Fibroblast of mammary gland (primary cell): ENCODE results near the gene EHHADH.

Experiments used
- DNase-seq: peaks from one replicate; pipeline ENCODE4 v3.0.0-alpha.2; 2010; ENCODE audit warnings: low read depth
- H3K4me3 ChIP-seq: 2 replicates; pipeline ENCODE4 v1.5.1; 2011; ENCODE audit warnings: low read depth, mild to moderate bottlenecking, low read length, moderate library complexity; ENCODE audit not compliant: control insufficient read depth
- CTCF ChIP-seq: conservative IDR thresholded peaks from 2 replicates; pipeline ENCODE4 v1.5.1; 2011; ENCODE audit warnings: low read depth, low read length, inconsistent platforms; ENCODE audit not compliant: control insufficient read depth, insufficient read depth

Gene EHHADH

GRCh38 chr3:185151964-185152409 is 101.9 kb downstream of the EHHADH start:
- TF ChIP-seq CTCF = no peak
- no peak for DNase-seq
- H3K4me3 ChIP-seq = no peak overlapping the region

- DNase-seq = no peak
- TF ChIP-seq CTCF = no peak
- H3K4me3 ChIP-seq = no peak overlapping the region
Observed at GRCh38 chr3:185151101-185151963, 102.5 kb downstream of the EHHADH start.

- no peak for DNase-seq
- TF ChIP-seq CTCF = no peak
Observed at GRCh38 chr3:185150561-185150960, 103.3 kb downstream of the EHHADH start.

GRCh38 chr3:185149591-185149990 is 104.3 kb downstream of the EHHADH start:
- no peak for DNase-seq
- H3K4me3 ChIP-seq = no peak overlapping the region
- no peak for TF ChIP-seq CTCF

More at GRCh38 chr3:185150561-185150960, 103.3 kb downstream of the EHHADH start:
- no peak overlapping the region for H3K4me3 ChIP-seq

GRCh38 chr3:185145511-185145910 is 108.3 kb downstream of the EHHADH start:
- TF ChIP-seq CTCF = no peak
- no peak for DNase-seq
- H3K4me3 ChIP-seq = no peak overlapping the region

GRCh38 chr3:185144784-185145183 is 109.1 kb downstream of the EHHADH start:
- no peak for DNase-seq
- H3K4me3 ChIP-seq = no peak overlapping the region
- no peak for TF ChIP-seq CTCF
